Activated T-helper 1 cell treated with anti-CD3 and anti-CD28 coated beads, Interleukin-12 subunit alpha, Interleukin-12 subunit beta, Interleukin-2, Interleukin-4 antibody, amounts not matched to agents 30 ng/mL and 10 ng/mL and 1 ng/mL, durations not matched to agents 14 hours and 24 hours and 36 hours (primary cell): ENCODE measurements around the gene C22orf15. TPM values are rescaled to one million over a fixed set of nuclear protein-coding genes. Genes with fewer than 3 reads are reported as not detected.
"Not testable (repeated sequence)": the region's sequence is repeated elsewhere in the genome, so short reads cannot be mapped to it uniquely, and the experiment has no call there.

Experiments used
- DNase-seq: peaks from one replicate; pipeline ENCODE4 v3.0.0; 2021; ENCODE audit warnings: low spot score
- H3K27ac Mint-ChIP-seq: one replicate; pipeline ENCODE4 v1.8.0; 2021; ENCODE audit warnings: mild to moderate bottlenecking, mixed read lengths
- H3K27me3 Mint-ChIP-seq: one replicate; pipeline ENCODE4 v1.8.0; 2022; ENCODE audit warnings: mild to moderate bottlenecking, moderate library complexity, mixed read lengths; ENCODE audit not compliant: insufficient read depth
- H3K36me3 Mint-ChIP-seq: one replicate; pipeline ENCODE4 v1.8.0; 2021; ENCODE audit warnings: low read depth, mixed read lengths
- H3K4me1 Mint-ChIP-seq: one replicate; pipeline ENCODE4 v1.8.0; 2021; ENCODE audit warnings: low read depth, mixed read lengths
- H3K4me3 Mint-ChIP-seq: one replicate; pipeline ENCODE4 v1.8.0; 2021; ENCODE audit warnings: mild to moderate bottlenecking, moderate library complexity, mixed read lengths
- H3K9me3 Mint-ChIP-seq: one replicate; pipeline ENCODE4 v1.8.0; 2021; ENCODE audit warnings: mixed read lengths
- intact Hi-C: fragments of 100-400 bp; cut with micrococcal nuclease; formaldehyde crosslinking; loops from one replicate; pipeline ENCODE4 v1.15.1; 2024
- total RNA-seq: library from RNA; stranded (reverse); gene quantifications from 2 replicates; pipeline ENCODE4 v1.2.3, GENCODE V29; 2022

Gene C22orf15
- total RNA-seq, result 0.29 and 0.49 TPM in 2 replicates

GRCh38 chr22:23762842-23763578 is at the start of gene C22orf15:
Gene C22orf15 (plus strand): TSS chr22:23762990. CDS start chr22:23763307, 317 bp downstream.
- H3K9me3 Mint-ChIP-seq, result no peaks in the 10 kb centered on the region
- peak within 1 kb of the TSS; percentile 23 for H3K27ac Mint-ChIP-seq
- H3K4me3 Mint-ChIP-seq, result peak within 1 kb of the TSS; percentile 57
- intact Hi-C loops, result no loop called here
- peaks cover 25% of the 10 kb centered on the region for H3K4me1 Mint-ChIP-seq
- no peaks in the 10 kb centered on the region for H3K27me3 Mint-ChIP-seq
- DNase-seq, result no peak
- peaks cover 9% of the 10 kb centered on the region for H3K36me3 Mint-ChIP-seq

GRCh38 chr22:23713696-23714595 is 48.8 kb upstream of the C22orf15 start:
- Mint-ChIP-seq H3K4me1 (peaks cover 32% of the 10 kb centered on the region), H3K4me3 (peak overlapping the region; percentile 45), H3K36me3 (peaks cover 45% of the 10 kb centered on the region), H3K27me3 (no peaks in the 10 kb centered on the region), H3K27ac (peak overlapping the region; percentile 68), H3K9me3 (no peaks in the 10 kb centered on the region)
- intact Hi-C loops, result no loop called here
- no peak for DNase-seq

GRCh38 chr22:23714596-23715578 is 47.9 kb upstream of the C22orf15 start:
- Mint-ChIP-seq H3K27ac (peak overlapping the region; percentile 55), H3K36me3 (peaks cover 36% of the 10 kb centered on the region), H3K9me3 (no peaks in the 10 kb centered on the region), H3K4me1 (peaks cover 23% of the 10 kb centered on the region), H3K27me3 (no peaks in the 10 kb centered on the region), H3K4me3 (peak overlapping the region; percentile 79)
- no peak for DNase-seq
- intact Hi-C loops, result no loop called here

- H3K27me3 Mint-ChIP-seq, result no peaks in the 10 kb centered on the region
- no peaks in the 10 kb centered on the region for H3K9me3 Mint-ChIP-seq
- H3K27ac Mint-ChIP-seq, result peak overlapping the region; percentile 40
- H3K36me3 Mint-ChIP-seq, result peaks cover 26% of the 10 kb centered on the region
- H3K4me3 Mint-ChIP-seq, result peak overlapping the region; percentile 79
- intact Hi-C loops, result loop anchor here (2.0 kb wide), 2 partner anchors 51 to 839 kb away; partner anchors contain the start of genes CHCHD10, GUCD1 and SNRPD3
- peaks cover 13% of the 10 kb centered on the region for H3K4me1 Mint-ChIP-seq
- no peak for DNase-seq
Measured at GRCh38 chr22:23715806-23716375, 46.9 kb upstream of the C22orf15 start.

GRCh38 chr22:23716811-23717801 is 45.7 kb upstream of the C22orf15 start:
- peak; percentile 81 for DNase-seq
- Mint-ChIP-seq H3K9me3 (no peaks in the 10 kb centered on the region), H3K27ac (peak overlapping the region; percentile 79), H3K27me3 (peaks cover 3% of the 10 kb centered on the region), H3K4me1 (peaks cover 8% of the 10 kb centered on the region), H3K36me3 (peaks cover 20% of the 10 kb centered on the region), H3K4me3 (peak overlapping the region; percentile 79)
- intact Hi-C loops, result loop anchor here (1.0 to 2.0 kb wide), 5 partner anchors 9 to 838 kb away; partner anchors contain the start of genes CHCHD10, GUCD1 and SNRPD3

GRCh38 chr22:23718371-23719165 is 44.2 kb upstream of the C22orf15 start:
- intact Hi-C loops, result no loop called here
- DNase-seq, result no peak
- H3K4me3 Mint-ChIP-seq, result peak overlapping the region; percentile 47
- peaks cover 3% of the 10 kb centered on the region for H3K27me3 Mint-ChIP-seq
- peak overlapping the region; percentile 44 for H3K27ac Mint-ChIP-seq
- H3K36me3 Mint-ChIP-seq, result peaks cover 13% of the 10 kb centered on the region
- H3K4me1 Mint-ChIP-seq, result peaks cover 8% of the 10 kb centered on the region
- no peaks in the 10 kb centered on the region for H3K9me3 Mint-ChIP-seq

GRCh38 chr22:23720855-23721254 is 41.9 kb upstream of the C22orf15 start:
- intact Hi-C loops, result no loop called here
- Mint-ChIP-seq H3K4me3 (no peak overlapping the region), H3K27ac (no peak overlapping the region), H3K4me1 (no peaks in the 10 kb centered on the region), H3K27me3 (peaks cover 5% of the 10 kb centered on the region), H3K9me3 (no peaks in the 10 kb centered on the region), H3K36me3 (no peaks in the 10 kb centered on the region)
- no peak for DNase-seq

GRCh38 chr22:23722160-23722559 is 40.6 kb upstream of the C22orf15 start:
- Mint-ChIP-seq H3K36me3 (no peaks in the 10 kb centered on the region), H3K27me3 (peaks cover 9% of the 10 kb centered on the region), H3K27ac (no peak overlapping the region), H3K4me3 (no peak overlapping the region), H3K9me3 (no peaks in the 10 kb centered on the region), H3K4me1 (no peaks in the 10 kb centered on the region)
- no peak for DNase-seq
- intact Hi-C loops, result no loop called here

- no peak overlapping the region for H3K4me3 Mint-ChIP-seq
- H3K9me3 Mint-ChIP-seq, result no peaks in the 10 kb centered on the region
- no peaks in the 10 kb centered on the region for H3K4me1 Mint-ChIP-seq
- H3K36me3 Mint-ChIP-seq, result no peaks in the 10 kb centered on the region
- H3K27ac Mint-ChIP-seq, result no peak overlapping the region
- intact Hi-C loops, result no loop called here
- H3K27me3 Mint-ChIP-seq, result peaks cover 9% of the 10 kb centered on the region
- no peak for DNase-seq
Measured at GRCh38 chr22:23722724-23723123, 40.1 kb upstream of the C22orf15 start.

GRCh38 chr22:23728108-23728507 is 34.7 kb upstream of the C22orf15 start:
- H3K36me3 Mint-ChIP-seq, DNase-seq, H3K27ac Mint-ChIP-seq, H3K27me3 Mint-ChIP-seq, H3K4me1 Mint-ChIP-seq, intact Hi-C loops, H3K4me3 Mint-ChIP-seq, H3K9me3 Mint-ChIP-seq: not testable (repeated sequence)
